Activated T-cell treated with anti-CD3 and anti-CD28 coated beads, Interleukin-2, amount 50 U/mL, for 4 hours (primary cell): ENCODE measurements around the gene LRRFIP1. TPM values are rescaled to one million over a fixed set of nuclear protein-coding genes. Genes with fewer than 3 reads are reported as not detected.
A peak's percentile ranks its signal among the peaks of the same experiment; 100 is the strongest.

Source experiments
- ATAC-seq, 2 donors: fragments of 200-7000 bp; cut with Tn5 transposase; one replicate each; pipeline ENCODE4 v1.10.0; 2021
- DNase-seq: peaks from one replicate; pipeline ENCODE4 v3.0.0-alpha.2; 2020
- H3K27me3 Mint-ChIP-seq: one replicate; pipeline ENCODE4 v1.8.0; 2021; ENCODE audit warnings: low read depth, mixed read lengths
- H3K36me3 Mint-ChIP-seq: one replicate; pipeline ENCODE4 v1.8.0; 2022; ENCODE audit warnings: mixed read lengths; ENCODE audit not compliant: insufficient read depth
- H3K4me1 Mint-ChIP-seq: one replicate; pipeline ENCODE4 v1.8.0; 2021; ENCODE audit warnings: low read depth, mixed read lengths
- H3K4me3 Mint-ChIP-seq: one replicate; pipeline ENCODE4 v1.8.0; 2021; ENCODE audit warnings: mild to moderate bottlenecking, moderate library complexity, mixed read lengths
- H3K9me3 Mint-ChIP-seq: one replicate; pipeline ENCODE4 v1.8.0; 2021; ENCODE audit warnings: mixed read lengths
- total RNA-seq, 3 donors: library from RNA; stranded (reverse); gene quantifications; one replicate each; pipeline ENCODE4 v1.2.1, GENCODE V29; 2021

The LRRFIP1 gene
- total RNA-seq, 3 donors from 2014 or later: 160 to 203 (median 169) TPM

- H3K9me3 Mint-ChIP-seq: no peaks in the 10 kb centered on the region
- no peak for ATAC-seq
- peaks cover 60% of the 10 kb centered on the region for H3K4me1 Mint-ChIP-seq
- DNase-seq: no peak
- peaks cover 34% of the 10 kb centered on the region for H3K36me3 Mint-ChIP-seq
- H3K27me3 Mint-ChIP-seq: no peaks in the 10 kb centered on the region
- H3K4me3 Mint-ChIP-seq: no peak overlapping the region
Observed at GRCh38 chr2:237724811-237725478, 97.6 kb downstream of the LRRFIP1 start.

GRCh38 chr2:237725661-237726060 lies 98.3 kb downstream of the LRRFIP1 start:
- no peak overlapping the region for H3K4me3 Mint-ChIP-seq
- no peak for DNase-seq

GRCh38 chr2:237726401-237726830 lies 99.0 kb downstream of the LRRFIP1 start:
- no peaks in the 10 kb centered on the region for H3K9me3 Mint-ChIP-seq
- no peak for DNase-seq
- peaks cover 72% of the 10 kb centered on the region for H3K4me1 Mint-ChIP-seq
- H3K4me3 Mint-ChIP-seq: no peak overlapping the region
- H3K27me3 Mint-ChIP-seq: no peaks in the 10 kb centered on the region
- ATAC-seq: no peak
- peaks cover 30% of the 10 kb centered on the region for H3K36me3 Mint-ChIP-seq

More at GRCh38 chr2:237725661-237726060, 98.3 kb downstream of the LRRFIP1 start:
- no peaks in the 10 kb centered on the region for H3K27me3 Mint-ChIP-seq
- H3K36me3 Mint-ChIP-seq: peaks cover 33% of the 10 kb centered on the region
- H3K9me3 Mint-ChIP-seq: no peaks in the 10 kb centered on the region
- ATAC-seq: no peak
- peaks cover 66% of the 10 kb centered on the region for H3K4me1 Mint-ChIP-seq

- Mint-ChIP-seq H3K36me3 (peaks cover 27% of the 10 kb centered on the region), H3K9me3 (no peaks in the 10 kb centered on the region), H3K4me3 (no peak overlapping the region), H3K27me3 (no peaks in the 10 kb centered on the region), H3K4me1 (peaks cover 71% of the 10 kb centered on the region)
- ATAC-seq: no peak
- no peak for DNase-seq
Observed at GRCh38 chr2:237727363-237727762, 100.0 kb downstream of the LRRFIP1 start.

- no peaks in the 10 kb centered on the region for H3K9me3 Mint-ChIP-seq
- peaks cover 73% of the 10 kb centered on the region for H3K4me1 Mint-ChIP-seq
- DNase-seq (no peak), ATAC-seq (no peak)
- no peaks in the 10 kb centered on the region for H3K27me3 Mint-ChIP-seq
- H3K36me3 Mint-ChIP-seq: peaks cover 21% of the 10 kb centered on the region
- no peak overlapping the region for H3K4me3 Mint-ChIP-seq
Observed at GRCh38 chr2:237729681-237730475, 102.5 kb downstream of the LRRFIP1 start.

GRCh38 chr2:237731663-237732062 lies 104.3 kb downstream of the LRRFIP1 start:
- Mint-ChIP-seq H3K9me3 (no peaks in the 10 kb centered on the region), H3K36me3 (peaks cover 18% of the 10 kb centered on the region), H3K4me1 (peaks cover 62% of the 10 kb centered on the region), H3K27me3 (no peaks in the 10 kb centered on the region), H3K4me3 (peak overlapping the region; percentile 24)
- ATAC-seq: peak; percentile 95 to 97
- peak; percentile 22 for DNase-seq

- peaks cover 60% of the 10 kb centered on the region for H3K4me1 Mint-ChIP-seq
- no peaks in the 10 kb centered on the region for H3K9me3 Mint-ChIP-seq
- H3K36me3 Mint-ChIP-seq: peaks cover 17% of the 10 kb centered on the region
- H3K4me3 Mint-ChIP-seq: peak overlapping the region; percentile 38
- DNase-seq (no peak), ATAC-seq (no peak)
- H3K27me3 Mint-ChIP-seq: no peaks in the 10 kb centered on the region
Observed at GRCh38 chr2:237732070-237732469, 104.7 kb downstream of the LRRFIP1 start.

GRCh38 chr2:237732790-237733381 lies 105.5 kb downstream of the LRRFIP1 start:
- DNase-seq: no peak
- Mint-ChIP-seq H3K36me3 (peaks cover 20% of the 10 kb centered on the region), H3K27me3 (no peaks in the 10 kb centered on the region)

GRCh38 chr2:237733677-237734300 lies 106.4 kb downstream of the LRRFIP1 start:
- no peak for ATAC-seq
- no peak for DNase-seq
- Mint-ChIP-seq H3K36me3 (peaks cover 21% of the 10 kb centered on the region), H3K9me3 (no peaks in the 10 kb centered on the region), H3K4me3 (no peak overlapping the region), H3K4me1 (peaks cover 55% of the 10 kb centered on the region), H3K27me3 (no peaks in the 10 kb centered on the region)

More at GRCh38 chr2:237732790-237733381, 105.5 kb downstream of the LRRFIP1 start:
- no peak for ATAC-seq
- no peak overlapping the region for H3K4me3 Mint-ChIP-seq
- H3K9me3 Mint-ChIP-seq: no peaks in the 10 kb centered on the region
- peaks cover 59% of the 10 kb centered on the region for H3K4me1 Mint-ChIP-seq

GRCh38 chr2:237734905-237735623 lies 107.7 kb downstream of the LRRFIP1 start:
- Mint-ChIP-seq H3K9me3 (no peaks in the 10 kb centered on the region), H3K36me3 (peaks cover 23% of the 10 kb centered on the region), H3K4me1 (peaks cover 47% of the 10 kb centered on the region), H3K4me3 (no peak overlapping the region), H3K27me3 (no peaks in the 10 kb centered on the region)
- DNase-seq: no peak
- ATAC-seq: no peak

- ATAC-seq (no peak), DNase-seq (no peak)
- peaks cover 23% of the 10 kb centered on the region for H3K36me3 Mint-ChIP-seq
- H3K9me3 Mint-ChIP-seq: no peaks in the 10 kb centered on the region
- H3K27me3 Mint-ChIP-seq: no peaks in the 10 kb centered on the region
- peaks cover 47% of the 10 kb centered on the region for H3K4me1 Mint-ChIP-seq
- H3K4me3 Mint-ChIP-seq: no peak overlapping the region
Observed at GRCh38 chr2:237735798-237736197, 108.4 kb downstream of the LRRFIP1 start.

GRCh38 chr2:237736783-237737182 lies 109.4 kb downstream of the LRRFIP1 start:
- no peaks in the 10 kb centered on the region for H3K9me3 Mint-ChIP-seq
- H3K4me1 Mint-ChIP-seq: peaks cover 42% of the 10 kb centered on the region
- no peak for ATAC-seq
- peaks cover 20% of the 10 kb centered on the region for H3K36me3 Mint-ChIP-seq
- no peaks in the 10 kb centered on the region for H3K27me3 Mint-ChIP-seq
- DNase-seq: no peak
- no peak overlapping the region for H3K4me3 Mint-ChIP-seq

GRCh38 chr2:237737196-237737865 lies 109.9 kb downstream of the LRRFIP1 start:
- peaks cover 41% of the 10 kb centered on the region for H3K4me1 Mint-ChIP-seq
- H3K27me3 Mint-ChIP-seq: no peaks in the 10 kb centered on the region
- ATAC-seq (no peak), DNase-seq (no peak)
- H3K9me3 Mint-ChIP-seq: no peaks in the 10 kb centered on the region
- H3K4me3 Mint-ChIP-seq: no peak overlapping the region
- H3K36me3 Mint-ChIP-seq: peaks cover 20% of the 10 kb centered on the region
